Hepatocyte (in vitro differentiated cells): ENCODE results near the gene PIAS1.

ENCODE experiments used
- CTCF ChIP-seq: fragments of 200-600 bp; sonication (generic); IDR thresholded peaks from 2 replicates; pipeline ENCODE4 v1.5.1; 2016; ENCODE audit warnings: antibody characterized with exemption, mild to moderate bottlenecking; ENCODE audit not compliant: poor library complexity
- EZH2 ChIP-seq: fragments of 200-600 bp; sonication (generic); IDR thresholded peaks from 2 replicates; pipeline ENCODE4 v1.6.1; 2016; ENCODE audit warnings: antibody characterized with exemption, mild to moderate bottlenecking, borderline replicate concordance
- EZH2phosphoT487 ChIP-seq: fragments of 200-600 bp; sonication (generic); IDR thresholded peaks from one replicate; pipeline ENCODE4 v1.6.1; 2018; ENCODE audit warnings: antibody characterized with exemption, mild to moderate bottlenecking, low read depth, moderate library complexity; ENCODE audit not compliant: unreplicated experiment, severe bottlenecking

GRCh38 chr15:68228143-68228970 lies 174.2 kb downstream of the PIAS1 start:
- TF ChIP-seq EZH2 (no peak), CTCF (no peak), EZH2phosphoT487 (no peak)
